HG02678 (cell line): ENCODE measurements around the gene FSHR.

Source experiments
- ATAC-seq: cut with Tn5 transposase; IDR thresholded peaks from one replicate; pipeline ENCODE4 v1.9.1; 2021; ENCODE audit warnings: mild to moderate bottlenecking, moderate library complexity; ENCODE audit not compliant: unreplicated experiment

FSHR gene

DNA sequence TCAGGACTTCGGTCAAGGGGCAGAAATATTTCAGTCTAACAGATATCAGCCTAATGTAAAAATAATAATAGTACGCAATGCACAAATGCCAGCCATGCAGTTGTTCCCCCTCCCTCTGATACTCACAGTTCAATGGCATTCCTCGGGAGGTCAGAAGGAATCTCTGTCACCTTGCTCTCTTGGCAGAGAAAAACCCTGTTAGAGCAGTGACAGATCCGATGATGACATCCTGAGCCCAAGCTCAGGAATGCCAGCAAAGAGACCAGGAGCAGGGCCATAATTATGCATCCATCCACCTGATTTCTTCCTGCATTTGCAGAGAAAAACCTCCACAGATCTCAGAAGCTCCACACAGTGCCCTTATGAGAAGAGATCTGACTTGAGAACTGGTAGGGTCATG is at the start of gene FSHR:
Gene FSHR (minus strand): TSS at position 376 of the 400 bp plus-strand sequence. CDS start 98 bp downstream, at position 278.
- ATAC-seq, result no peak

- no peak for ATAC-seq
These were observed 45.0 kb upstream of the FSHR start for GRCh38 chr2:49199266-49199665.

DNA sequence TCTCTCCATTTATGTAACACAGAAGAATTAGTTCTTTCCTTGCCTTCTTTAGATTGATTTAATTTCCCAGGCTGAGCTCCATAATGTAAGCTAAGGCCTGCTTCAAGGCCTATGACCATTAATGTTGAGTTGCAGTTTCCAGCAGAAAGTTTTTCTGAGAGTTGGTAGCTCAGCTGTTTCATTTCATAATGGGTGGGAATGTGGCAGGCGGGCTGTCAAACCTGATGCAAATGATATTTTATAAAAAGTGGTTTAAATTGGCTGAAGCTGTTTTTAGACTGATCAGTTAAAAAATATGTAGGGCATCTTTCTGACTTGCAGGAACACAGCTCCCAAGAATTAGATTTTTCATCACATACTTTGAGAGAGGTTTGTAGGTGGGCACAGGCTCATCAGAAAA is 40.4 kb upstream of the FSHR start:
- no peak for ATAC-seq

DNA sequence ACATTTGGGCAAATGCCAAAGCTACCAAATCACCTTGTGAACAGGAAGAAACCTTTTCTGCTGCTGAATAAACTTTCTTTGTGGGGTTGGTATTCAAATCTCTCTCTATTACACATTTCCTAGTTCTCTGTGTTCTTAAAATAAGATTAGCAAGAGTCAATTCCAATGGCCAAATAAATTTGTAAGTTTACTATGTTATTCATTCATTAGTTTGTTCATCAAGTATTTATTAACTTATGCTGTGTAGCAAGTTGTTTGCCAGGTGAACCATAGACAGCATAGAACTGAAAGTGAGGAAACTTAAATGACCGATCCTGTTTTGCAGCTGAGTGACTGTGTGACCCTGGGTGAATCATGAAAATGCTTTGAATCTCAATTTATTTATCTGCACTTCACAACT is 37.7 kb upstream of the FSHR start:
- ATAC-seq, result no peak

- ATAC-seq, result no peak
These were observed 35.4 kb upstream of the FSHR start for GRCh38 chr2:49189512-49190225.

GRCh38 chr2:49186050-49186648 is 31.8 kb upstream of the FSHR start:
- no peak for ATAC-seq

DNA sequence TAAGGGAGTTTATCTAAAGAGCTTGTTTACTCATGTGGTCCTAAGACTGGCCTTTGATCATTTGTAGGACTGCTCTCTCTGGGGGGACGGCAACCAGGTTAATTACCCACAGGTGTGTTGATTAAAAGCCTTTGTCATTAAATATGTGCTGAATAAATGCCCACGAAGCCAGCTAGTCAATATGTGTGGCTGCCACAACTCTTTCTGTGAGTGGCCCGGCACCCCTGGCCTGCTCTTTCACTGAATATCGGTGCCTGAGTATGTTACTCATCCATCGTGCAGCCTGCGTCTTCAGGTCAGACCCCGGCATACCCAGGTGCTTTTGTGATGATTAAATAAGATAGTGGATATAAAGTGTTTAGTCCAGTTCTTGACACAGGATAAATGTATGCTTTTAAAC is 24.3 kb upstream of the FSHR start:
- ATAC-seq, result no peak

DNA sequence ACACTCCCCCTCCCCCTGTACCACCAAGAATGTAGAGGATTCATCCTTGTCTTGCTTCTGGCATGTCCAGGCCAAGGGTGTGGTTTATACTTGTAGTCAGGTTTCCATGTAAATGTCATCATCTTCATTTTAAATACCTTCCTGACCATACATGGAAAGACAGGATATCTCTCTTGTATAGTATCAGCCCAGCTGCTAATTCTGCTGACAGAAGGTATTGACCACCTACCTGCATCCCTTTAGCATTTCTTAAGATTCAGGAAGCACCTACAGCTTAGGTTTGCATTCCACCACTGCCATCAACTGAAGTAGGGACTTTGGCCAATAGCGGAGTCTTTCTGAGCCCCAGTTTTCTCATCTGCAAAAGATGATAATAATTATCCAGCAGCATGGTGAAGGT is 22.9 kb upstream of the FSHR start:
- no peak for ATAC-seq

DNA sequence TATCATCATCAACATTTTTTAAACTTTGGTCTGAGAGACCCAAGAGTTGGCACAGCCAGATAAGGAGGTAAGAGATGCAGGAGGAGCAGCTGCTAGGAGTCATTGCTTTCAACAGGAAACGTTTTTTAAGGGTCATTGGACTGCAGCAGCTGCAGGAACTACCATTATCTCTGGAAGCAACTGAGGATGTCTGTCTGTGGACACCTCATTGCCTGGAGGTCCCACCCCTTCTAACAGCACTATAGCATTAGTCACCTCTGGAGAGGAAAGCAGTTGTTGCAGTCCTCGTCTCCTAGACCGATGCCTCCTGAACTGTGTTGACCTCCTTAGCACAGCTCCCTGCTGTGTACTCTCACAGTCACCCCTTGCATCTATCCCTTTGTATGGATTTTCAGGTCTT is 21.5 kb upstream of the FSHR start:
- no peak for ATAC-seq

DNA sequence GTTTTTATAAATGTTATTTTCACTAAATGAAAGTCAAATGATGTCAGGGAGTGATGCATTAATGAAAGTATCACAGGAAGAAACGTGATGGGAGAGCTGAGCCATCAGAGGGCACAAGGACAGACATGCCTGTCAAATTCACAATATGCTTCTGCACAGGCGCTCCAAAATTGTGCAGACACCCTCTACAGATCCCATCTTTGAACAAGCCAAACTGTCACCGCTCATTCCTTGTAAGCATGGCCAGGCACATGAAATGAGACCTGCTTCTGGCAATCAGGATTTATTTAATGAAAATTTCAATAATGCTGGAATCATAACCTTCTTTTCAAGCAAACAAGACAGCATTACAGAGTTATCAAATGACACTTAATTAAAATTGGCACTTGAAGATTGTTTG is 20.4 kb upstream of the FSHR start:
- ATAC-seq, result no peak

GRCh38 chr2:49167131-49167530 is 12.8 kb upstream of the FSHR start:
- no peak for ATAC-seq

DNA sequence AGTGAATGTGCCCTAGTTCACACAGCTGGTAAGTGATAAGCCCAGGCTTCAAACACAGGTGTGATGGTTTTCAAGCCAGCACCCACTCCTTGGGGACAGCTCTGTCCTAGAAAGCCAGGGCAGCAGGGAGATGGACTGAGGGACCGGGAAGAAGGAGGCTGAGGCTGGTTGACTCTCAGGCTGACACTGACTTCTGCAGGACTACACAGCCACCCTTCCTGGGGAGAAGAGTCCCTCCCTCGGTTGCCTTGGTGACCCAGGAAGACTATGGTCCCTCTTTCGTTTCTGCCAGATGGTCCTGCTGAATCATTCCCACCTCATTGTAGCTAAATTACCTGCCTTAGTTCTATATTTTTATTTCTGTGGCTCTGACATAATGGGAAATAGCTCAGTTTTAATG is 11.3 kb upstream of the FSHR start:
- no peak for ATAC-seq

DNA sequence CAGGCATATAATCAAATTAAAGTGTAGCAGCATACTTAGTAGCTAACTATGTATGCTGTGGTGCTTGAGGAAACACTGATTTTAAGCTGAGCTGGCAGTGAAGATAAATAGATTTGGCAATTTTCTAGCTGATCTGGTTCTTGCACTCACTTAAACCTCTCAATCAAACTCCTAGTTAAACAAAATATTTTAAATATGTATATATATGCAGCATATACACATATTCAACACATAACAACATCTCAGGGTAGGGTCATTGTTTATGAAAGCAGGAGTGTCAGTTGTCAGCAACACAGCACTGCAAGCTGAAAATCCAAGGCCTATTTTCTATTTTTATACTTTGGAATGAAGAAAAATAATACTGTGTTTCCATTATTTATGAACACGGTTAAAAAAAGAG is 10.4 kb upstream of the FSHR start:
- ATAC-seq, result no peak

GRCh38 chr2:49162151-49162550 is 7.8 kb upstream of the FSHR start:
- ATAC-seq, result no peak

GRCh38 chr2:49154891-49155290 is 576 bp upstream of the FSHR start:
- ATAC-seq, result no peak

GRCh38 chr2:49153252-49153651 is 1.1 kb downstream of the FSHR start:
- no peak for ATAC-seq

- ATAC-seq, result no peak
These were observed 1.5 kb downstream of the FSHR start for GRCh38 chr2:49152824-49153223.

DNA sequence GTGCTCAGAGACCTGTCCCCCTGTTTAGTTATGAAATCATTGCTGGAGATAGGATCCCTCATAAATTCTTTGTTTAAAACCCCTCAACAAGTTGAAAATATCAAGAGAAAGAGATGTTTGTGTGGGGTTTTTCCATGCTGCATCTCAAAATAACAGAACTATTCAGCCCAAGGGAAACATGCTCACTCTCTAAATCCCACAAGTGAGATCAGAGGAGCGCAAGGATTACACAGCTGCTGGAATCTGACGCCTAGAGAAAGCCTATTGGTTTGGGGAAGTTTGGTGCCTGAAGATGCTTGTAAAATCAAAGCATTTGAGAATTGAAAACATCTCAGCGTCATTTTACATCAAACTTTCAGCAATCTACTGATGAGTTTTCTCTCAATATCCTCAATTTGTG is 7.9 kb downstream of the FSHR start:
- ATAC-seq, result no peak

GRCh38 chr2:49131801-49132200 is 22.5 kb downstream of the FSHR start:
- ATAC-seq, result no peak

DNA sequence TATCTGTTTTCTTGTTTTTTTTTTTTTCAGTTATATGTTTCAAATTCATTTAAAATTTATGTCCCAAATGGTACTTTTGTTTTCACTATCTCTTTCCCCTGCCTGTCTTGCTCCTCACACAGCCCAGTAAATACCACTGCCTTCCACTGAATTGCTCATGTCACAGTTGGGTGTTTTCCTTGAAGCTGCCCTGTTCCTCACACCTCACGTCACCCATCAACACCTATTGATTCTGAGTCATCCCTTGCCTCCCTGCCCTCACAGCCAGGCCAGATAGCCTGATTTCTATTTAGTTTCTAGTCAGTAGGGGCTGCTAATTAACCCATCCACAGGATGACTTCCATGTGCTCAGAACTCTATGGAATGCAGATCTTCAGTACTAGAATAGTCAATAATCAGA is 25.3 kb downstream of the FSHR start:
- ATAC-seq, result peak; percentile 97

DNA sequence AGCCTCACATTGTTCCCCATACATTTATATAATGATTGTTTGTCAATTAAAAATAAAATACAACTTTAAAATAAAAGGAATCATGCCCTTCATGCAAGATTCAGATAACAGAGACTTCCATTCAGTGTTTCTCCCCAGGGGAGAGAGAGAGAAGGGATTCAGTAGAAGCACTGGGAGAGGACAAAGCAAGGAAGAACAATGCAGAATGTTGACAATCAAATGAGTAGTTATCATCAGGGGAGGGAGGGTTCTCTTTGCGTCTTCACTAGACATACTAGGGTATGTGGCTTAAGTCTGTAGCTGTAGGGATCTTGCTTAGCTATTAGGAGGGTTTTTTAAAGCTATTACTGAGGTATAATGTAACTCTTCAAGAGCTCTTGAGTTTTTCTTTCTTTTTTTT is 30.7 kb downstream of the FSHR start:
- no peak for ATAC-seq

- no peak for ATAC-seq
These were observed 32.2 kb downstream of the FSHR start for GRCh38 chr2:49122107-49122506.

GRCh38 chr2:49113046-49113445 is 41.3 kb downstream of the FSHR start:
- no peak for ATAC-seq
